Measurements from ENCODE around the gene KCNK4. TPM values are rescaled to one million over a fixed set of nuclear protein-coding genes. Genes with fewer than 3 reads are reported as not detected.

Gene KCNK4
- total RNA-seq, 1 experiment from 2014 or later = 0.28 TPM

DNA sequence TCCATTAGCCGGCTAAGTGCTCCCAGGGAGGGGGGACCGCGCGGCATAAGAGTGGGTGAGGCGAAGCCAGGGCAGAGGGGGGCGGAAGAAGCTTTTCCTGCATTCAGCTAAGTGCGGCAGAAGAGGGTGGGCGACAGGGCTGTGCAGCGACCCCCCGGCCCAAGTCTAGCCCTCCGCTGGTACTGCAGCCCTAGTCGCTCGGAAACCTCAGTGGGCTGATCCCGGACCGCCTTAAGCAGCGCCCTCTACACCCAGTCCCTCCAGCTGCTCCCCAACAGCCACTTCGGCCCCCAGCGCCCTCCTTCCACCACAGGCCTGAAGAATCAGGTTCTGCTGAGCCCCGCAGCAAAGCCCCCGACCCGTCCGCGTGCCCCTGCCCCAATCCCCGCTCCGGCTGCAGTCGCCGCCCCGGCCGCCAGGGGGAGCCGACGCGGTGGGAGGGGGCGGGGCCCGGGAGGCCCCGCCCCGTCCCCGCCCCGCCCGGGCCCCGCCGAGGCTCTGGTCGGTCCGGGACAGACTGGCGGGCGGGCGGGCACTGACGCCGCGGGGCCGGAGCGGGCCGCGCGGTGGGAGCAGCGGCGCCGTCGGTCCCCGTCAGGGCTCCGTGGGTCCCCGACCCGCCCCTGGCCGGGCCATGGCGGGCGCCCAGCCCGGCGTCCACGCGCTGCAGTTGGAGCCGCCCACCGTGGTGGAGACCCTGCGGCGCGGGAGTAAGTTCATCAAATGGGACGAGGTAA lies 39.9 kb upstream of the KCNK4 start, which contains the start of gene PLCB3:
TSS of gene PLCB3 (plus strand) at position 515 of the 737 bp plus-strand sequence. CDS start at position 635, 120 bp downstream.
- peak within 1 kb of the TSS; percentile 86 to 97 (median 95) for H3K27ac Mint-ChIP-seq
- H4K91ac ChIP-seq (ENCODE audit: insufficient read length, low read depth, low read length) = no peak within 1 kb of the TSS
- peaks cover 9% of the 10 kb centered on the region; the same call in 1 of the 2 replicates for H3K4me1 ChIP-seq (ENCODE audit: insufficient read depth, low read length)
- no peak within 1 kb of the TSS for H4K5ac ChIP-seq (ENCODE audit: insufficient read length, low read depth, low read length)
- no peaks in the 10 kb centered on the region; a peak in 1 of 5 replicates for H3K9me3 Mint-ChIP-seq
- H3K23me2 ChIP-seq (ENCODE audit: insufficient read length, low read depth, low read length, poor library complexity, severe bottlenecking) = peaks cover 21% of the 10 kb centered on the region
- H3K36me3 Mint-ChIP-seq (ENCODE audit: insufficient read depth in 1 of 3, low read depth in 3 of 3) = peaks cover 9 to 25% (median 19%) of the 10 kb centered on the region in 3 experiments; a peak in 6 of 7 replicates
- no CpG with 5 or more reads among the region's 75 CpGs for WGBS (ENCODE audit: extremely low coverage, insufficient read length, low lambda C conversion rate)
- no peak within 1 kb of the TSS for H3K23ac ChIP-seq (ENCODE audit: insufficient read length, low read depth, low read length)
- H3K14ac ChIP-seq (ENCODE audit: insufficient read depth, low read length) = peak within 1 kb of the TSS; percentile 85; the same call in 1 of the 2 replicates
- peak within 1 kb of the TSS; percentile 85 to 98 for H3K4me3 Mint-ChIP-seq
- H3K18ac ChIP-seq (ENCODE audit: insufficient read length, low read depth, low read length) = peak within 1 kb of the TSS; percentile 93
- no peak within 1 kb of the TSS for H2AFZ ChIP-seq (ENCODE audit: low read length)
- peaks cover 3% of the 10 kb centered on the region for H3K79me1 ChIP-seq (ENCODE audit: insufficient read depth, low read depth, low read length, poor library complexity, severe bottlenecking)
- H4K20me1 ChIP-seq (ENCODE audit: control insufficient read depth, insufficient read depth, insufficient read length) = no peaks in the 10 kb centered on the region
- no peak within 1 kb of the TSS for H2BK120ac ChIP-seq (ENCODE audit: low read depth, low read length, poor library complexity, severe bottlenecking)
- peaks cover under 1% of the 10 kb centered on the region; the same call in 1 of the 2 replicates for H3K79me2 ChIP-seq (ENCODE audit: insufficient read depth, low read length)
- H2BK5ac ChIP-seq (ENCODE audit: insufficient read length, low read length) = no peak within 1 kb of the TSS
- DNase-seq = peak; percentile 75
- H2BK12ac ChIP-seq (ENCODE audit: insufficient read length, low read depth, low read length) = no peak within 1 kb of the TSS
- no peak within 1 kb of the TSS for H2AK5ac ChIP-seq (ENCODE audit: insufficient read length, low read length)
- H3K27me3 Mint-ChIP-seq (ENCODE audit: low read depth) = no peaks in the 10 kb centered on the region
- H3K9ac ChIP-seq (ENCODE audit: extremely low read depth, insufficient read length, low read length) = peak within 1 kb of the TSS; percentile 33
- H4K8ac ChIP-seq (replicated peaks; ENCODE audit: insufficient read length, low read depth, low read length) = no peak within 1 kb of the TSS
- H2BK15ac ChIP-seq (ENCODE audit: low read depth, low read length) = no peak within 1 kb of the TSS
- H3K4ac ChIP-seq (ENCODE audit: low read depth, low read length) = no peak within 1 kb of the TSS
- TF ChIP-seq CTCF (conservative IDR thresholded peaks at IDR 0.05) = peak; percentile 78
- no peak within 1 kb of the TSS for H3K56ac ChIP-seq (ENCODE audit: insufficient read length, low read depth, low read length)
- no peak within 1 kb of the TSS for H3T11ph ChIP-seq (ENCODE audit: low read length)
- no peaks in the 10 kb centered on the region for H3K9me3 ChIP-seq (ENCODE audit: control insufficient read depth, low read depth, low read length)
- no peaks in the 10 kb centered on the region for H3K27me3 ChIP-seq (ENCODE audit: insufficient read depth, low read length)
- H3K27ac ChIP-seq (ENCODE audit: insufficient read length, low read depth, low read length) = no peak within 1 kb of the TSS
- peak within 1 kb of the TSS; percentile 76 for H3K4me2 ChIP-seq (ENCODE audit: insufficient read depth, insufficient read length, low read length)
- H3K4me1 Mint-ChIP-seq = peaks cover 34 to 44% of the 10 kb centered on the region in 2 experiments
- no peak within 1 kb of the TSS for H2BK20ac ChIP-seq (ENCODE audit: low read depth, low read length, poor library complexity, severe bottlenecking)

All from H9 (cell line).